ENCODE data around the gene FRY. TPM values are rescaled to one million over a fixed set of nuclear protein-coding genes. Genes with fewer than 3 reads are reported as not detected.
A peak's percentile ranks its signal among the peaks of the same experiment; 100 is the strongest.

The FRY gene
- total and polyA plus RNA-seq, 2 of the 13 experiments (the other 11 are each of a cell fraction or from before 2014, with no cell fraction given), result 8.2 to 13.1 TPM

GRCh38 chr13:32142956-32143375 is 111.4 kb downstream of the FRY start (continued):
- TF ChIP-seq KLF16 (CRISPR knock-in tag; IDR thresholded peaks at IDR 0.05) (peak in 1 of 2 experiments; percentile 89; a peak in 2 of 4 replicates), HNF4G (IDR thresholded peaks at IDR 0.05; ENCODE audit: borderline replicate concordance, low read depth, low read length) (peak; percentile 99), HNF4G (CRISPR knock-in tag; IDR thresholded peaks at IDR 0.05; ENCODE audit: borderline replicate concordance, low read depth) (peak; percentile 98), ISL2 (CRISPR knock-in tag; IDR thresholded peaks at IDR 0.05) (peak; percentile 94), FOXJ3 (CRISPR knock-in tag; IDR thresholded peaks at IDR 0.05; ENCODE audit: borderline replicate concordance) (peak; percentile 95), PHF21A (CRISPR knock-in tag; IDR thresholded peaks at IDR 0.05) (peak; percentile 86), SNAI1 (CRISPR knock-in tag; IDR thresholded peaks at IDR 0.05; ENCODE audit: borderline replicate concordance) (no peak), KDM6A (CRISPR knock-in tag; IDR thresholded peaks at IDR 0.05; ENCODE audit: low read depth) (peak; percentile 87), ZNF468 (CRISPR knock-in tag; IDR thresholded peaks at IDR 0.05) (no peak), BRCA1 (CRISPR knock-in tag; IDR thresholded peaks at IDR 0.05) (0 out of 2 replicates have a peak, but pooled peaks have one; percentile 45), ARNT2 (CRISPR knock-in tag; IDR thresholded peaks at IDR 0.05; ENCODE audit: low read depth) (0 out of 2 replicates have a peak, but pooled peaks have one; percentile 42), TFE3 (CRISPR knock-in tag; IDR thresholded peaks at IDR 0.05) (peak; percentile 98), MYC (CRISPR knock-in tag; IDR thresholded peaks at IDR 0.05; ENCODE audit: borderline replicate concordance) (peak; percentile 85), TERF1 (CRISPR knock-in tag; IDR thresholded peaks at IDR 0.05) (no peak), PITX1 (CRISPR knock-in tag; IDR thresholded peaks at IDR 0.05) (peak; percentile 91), POGZ (CRISPR knock-in tag; IDR thresholded peaks at IDR 0.05) (peak; percentile 93), CEBPG (CRISPR knock-in tag; IDR thresholded peaks at IDR 0.05) (peak; percentile 97), ZNF362 (CRISPR knock-in tag; IDR thresholded peaks at IDR 0.05; ENCODE audit: borderline replicate concordance) (peak; percentile 83), TFAP4 (IDR thresholded peaks at IDR 0.05; ENCODE audit: borderline replicate concordance, low read depth) (peak; percentile 73; the same call in 1 of the 2 replicates)

Measured in HepG2 (cell line).